ENCODE results near the gene LRP2BP. TPM values are rescaled to one million over a fixed set of nuclear protein-coding genes. Genes with fewer than 3 reads are reported as not detected.
A peak's percentile ranks its signal among the peaks of the same experiment; 100 is the strongest.

The LRP2BP gene
- total and polyA plus RNA-seq, 2 of the 13 experiments (the other 11 are each of a cell fraction or from before 2014, with no cell fraction given): 0.22 to 0.29 TPM

- peak; percentile 98 for TF ChIP-seq YY1 (IDR thresholded peaks at IDR 0.05; ENCODE audit: insufficient read depth, insufficient replicate concordance, low read depth, low read length)
- TF ChIP-seq MTA1 (CRISPR knock-in tag; IDR thresholded peaks at IDR 0.05; ENCODE audit: borderline replicate concordance): peak; percentile 93
- peak; percentile 37; the same call in 1 of the 2 replicates for TF ChIP-seq ZNF235 (CRISPR knock-in tag; IDR thresholded peaks at IDR 0.05; ENCODE audit: borderline replicate concordance)
- peak; percentile 84 for TF ChIP-seq MAZ (IDR thresholded peaks at IDR 0.05; ENCODE audit: borderline replicate concordance, low read depth, low read length)
- peak; percentile 89; the same call in 1 of the 2 replicates for TF ChIP-seq MAZ (CRISPR knock-in tag; IDR thresholded peaks at IDR 0.05; ENCODE audit: low read depth)
- peak; percentile 83; the same call in 1 of the 2 replicates for TF ChIP-seq ZNF30 (CRISPR knock-in tag; IDR thresholded peaks at IDR 0.05)
- peak; percentile 97 for TF ChIP-seq ZNF256 (CRISPR knock-in tag; conservative IDR thresholded peaks at IDR 0.05)
- TF ChIP-seq RERE (CRISPR knock-in tag; IDR thresholded peaks at IDR 0.05; ENCODE audit: low read depth): no peak; the same call in 1 of the 2 replicates
- TF ChIP-seq ARID3A (IDR thresholded peaks at IDR 0.05; ENCODE audit: low read depth, low read length): no peak
- TF ChIP-seq UBTF (CRISPR knock-in tag; IDR thresholded peaks at IDR 0.05): peak; percentile 77
- peak; percentile 51; the same call in 1 of the 2 replicates for TF ChIP-seq ZNF317 (CRISPR knock-in tag; IDR thresholded peaks at IDR 0.05)
- peak; percentile 40; the same call in 1 of the 2 replicates for TF ChIP-seq GMEB2 (CRISPR knock-in tag; IDR thresholded peaks at IDR 0.05; ENCODE audit: low read depth)
- no peak for TF ChIP-seq GTF3A (CRISPR knock-in tag; conservative IDR thresholded peaks at IDR 0.05)
- TF ChIP-seq ZNF543 (CRISPR knock-in tag; IDR thresholded peaks at IDR 0.05): peak; percentile 95
- peak; percentile 63 for TF ChIP-seq BRD4 (CRISPR knock-in tag; IDR thresholded peaks at IDR 0.05)
- 0 out of 2 replicates have a peak, but pooled peaks have one; percentile 48 for TF ChIP-seq ZNF251 (CRISPR knock-in tag; IDR thresholded peaks at IDR 0.05)
- TF ChIP-seq HIVEP1 (CRISPR knock-in tag; IDR thresholded peaks at IDR 0.05): peak; percentile 89
- 0 out of 2 replicates have a peak, but pooled peaks have one; percentile 7 for TF ChIP-seq ZNF549 (CRISPR knock-in tag; IDR thresholded peaks at IDR 0.05)
Observed at GRCh38 chr4:185395956-185396723, 416 bp upstream of the LRP2BP start (continued).

Measured in HepG2 (cell line).